ENCODE results near the gene SLC38A7. TPM values are rescaled to one million over a fixed set of nuclear protein-coding genes. Genes with fewer than 3 reads are reported as not detected.

Gene SLC38A7
- total RNA-seq, 1 experiment from 2014 or later = 9.8 TPM

GRCh38 chr16:58615280-58615679 lies 69.3 kb downstream of the SLC38A7 start:
- TF ChIP-seq TCF7L2 (IDR thresholded peaks at IDR 0.05; ENCODE audit: borderline replicate concordance, extremely low read depth, insufficient read depth, insufficient read length) = no peak
- TF ChIP-seq RAD21 (IDR thresholded peaks at IDR 0.05; ENCODE audit: low read depth) = no peak
- no peak for TF ChIP-seq ATF3 (IDR thresholded peaks at IDR 0.05)
- TF ChIP-seq ZFX (IDR thresholded peaks at IDR 0.05) = no peak
- no peak for TF ChIP-seq EZH2 (IDR thresholded peaks at IDR 0.05)
- no peak for TF ChIP-seq ZNF274 (IDR thresholded peaks at IDR 0.05; ENCODE audit: low read depth, low read length)
- TF ChIP-seq SRF (IDR thresholded peaks at IDR 0.05; ENCODE audit: low read depth) = no peak
- Histone ChIP-seq H3K27ac (ENCODE audit: low read depth, low read length) (peak overlapping the region; percentile 15; the same call in 1 of the 2 replicates), H2AFZ (ENCODE audit: low read depth, low read length, poor library complexity, severe bottlenecking) (no peak overlapping the region), H3K4me2 (ENCODE audit: low read length) (no peak overlapping the region), H3K9me3 (ENCODE audit: control insufficient read depth in 1 of 2, insufficient read depth in 1 of 2, low read depth in 1 of 2, low read length in 2 of 2) (no peaks in the 10 kb centered on the region), H3K9me2 (ENCODE audit: insufficient read depth) (no peaks in the 10 kb centered on the region), H3K4me3 (replicated peaks in 1 of 2; ENCODE audit: low read depth in 1 of 2, low read length in 2 of 2) (no peak overlapping the region), H3K9ac (ENCODE audit: low read length) (no peak overlapping the region), H3K27me3 (ENCODE audit: insufficient read depth, low read length) (no peaks in the 10 kb centered on the region), H3K79me2 (ENCODE audit: insufficient read depth, low read length) (peaks cover 99% of the 10 kb centered on the region), H3K36me3 (ENCODE audit: control insufficient read depth in 1 of 2, insufficient read depth in 2 of 2, low read length in 2 of 2) (peaks cover 14 to 25% of the 10 kb centered on the region in 2 experiments; a peak in 3 of 4 replicates), H3K4me1 (ENCODE audit: control insufficient read depth in 1 of 2, insufficient read depth in 2 of 2, low read length in 2 of 2) (peaks cover 3 to 10% of the 10 kb centered on the region in 2 experiments; a peak in 2 of 4 replicates), H4K20me1 (ENCODE audit: insufficient read depth) (peaks cover 19% of the 10 kb centered on the region)
- ChIA-PET CTCF (interaction anchor here (1.5 kb wide), 1 partner anchor 46 kb away, joined by 3 read pairs; no protein-coding TSS in a partner anchor), POLR2A (no interaction called here), RAD21 (ENCODE audit: low non-redundant PET in 1 of 2, low total read pairs in 2 of 2, uncharacterized antibody in 2 of 2, unreplicated experiment in 2 of 2) (no interaction called here)
- intact Hi-C loops (cut with micrococcal nuclease) = no loop called here
- DNase-seq (ENCODE audit: low read depth, low spot score) (no peak), ATAC-seq (no peak)
- no TSS peak for BruUV-seq (replicated peaks)

Other genes with a start within 250 kb of the SLC38A7 start
- 8.6 TPM for gene NDRG4, start 184.6 kb downstream of the SLC38A7 start, total RNA-seq (2021; ENCODE audit: unreplicated experiment)
- gene SETD6, start 169.3 kb downstream of the SLC38A7 start, total RNA-seq (2021; ENCODE audit: unreplicated experiment) = 26.6 TPM
- 230 TPM for gene CNOT1, start 54.9 kb downstream of the SLC38A7 start, total RNA-seq (2021; ENCODE audit: unreplicated experiment)
- gene GOT2, start 49.5 kb upstream of the SLC38A7 start, total RNA-seq (2021; ENCODE audit: unreplicated experiment) = 135 TPM